GM23338 (cell line): ENCODE results near the gene COX17. TPM values are rescaled to one million over a fixed set of nuclear protein-coding genes. Genes with fewer than 3 reads are reported as not detected.

Experiments used
- ATAC-seq: fragments of 200-7000 bp; cut with Tn5 transposase; 3 replicates; pipeline ENCODE4 v1.9.1; 2020
- DNase-seq: peaks from one replicate; pipeline ENCODE4 v3.0.0-alpha.2; 2015; ENCODE audit warnings: low spot score
- H2AFZ ChIP-seq: fragments of 200-600 bp; sonication (generic); 2 replicates; pipeline ENCODE4 v1.8.0; 2016; ENCODE audit warnings: antibody characterized with exemption, mild to moderate bottlenecking, moderate library complexity
- H3F3A ChIP-seq: fragments of 200-600 bp; sonication (generic); replicated peaks from 2 replicates; pipeline ENCODE4 v1.8.0; 2017; ENCODE audit warnings: antibody characterized with exemption, mixed run types, low read depth
- H3K27ac ChIP-seq: fragments of 200-600 bp; sonication (generic); 2 replicates; pipeline ENCODE4 v1.6.1; 2016; ENCODE audit warnings: low read depth
- H3K27me3 ChIP-seq: fragments of 200-600 bp; sonication (generic); 2 replicates; pipeline ENCODE4 v1.8.0; 2016; ENCODE audit warnings: mild to moderate bottlenecking, mixed run types, moderate library complexity; ENCODE audit not compliant: insufficient read depth
- H3K36me3 ChIP-seq: fragments of 200-600 bp; sonication (generic); 2 replicates; pipeline ENCODE4 v1.8.0; 2016; ENCODE audit warnings: mild to moderate bottlenecking; ENCODE audit not compliant: insufficient read depth
- H3K4me1 ChIP-seq: fragments of 200-600 bp; sonication (generic); 2 replicates; pipeline ENCODE4 v1.8.0; 2016; ENCODE audit warnings: mild to moderate bottlenecking, moderate library complexity; ENCODE audit not compliant: insufficient read depth
- H3K4me2 ChIP-seq: fragments of 200-600 bp; sonication (generic); 2 replicates; pipeline ENCODE4 v1.7.1; 2017; ENCODE audit warnings: mixed run types
- H3K4me3 ChIP-seq: fragments of 200-600 bp; sonication (generic); 2 replicates; pipeline ENCODE4 v1.6.1; 2016; ENCODE audit warnings: mixed run types
- H3K79me2 ChIP-seq: fragments of 200-600 bp; sonication (generic); replicated peaks from 2 replicates; pipeline ENCODE4 v1.8.0; 2017; ENCODE audit warnings: mild to moderate bottlenecking; ENCODE audit not compliant: insufficient read depth
- H3K9me2 ChIP-seq: fragments of 200-600 bp; sonication (generic); 2 replicates; pipeline ENCODE4 v1.8.0; 2017; ENCODE audit not compliant: insufficient read depth
- H4K20me1 ChIP-seq: fragments of 200-600 bp; sonication (generic); replicated peaks from 2 replicates; pipeline ENCODE4 v1.8.0; 2017; ENCODE audit warnings: mild to moderate bottlenecking; ENCODE audit not compliant: insufficient read depth
- H3K27ac Mint-ChIP-seq: 2 replicates; pipeline ENCODE4 v1.8.0; 2020; ENCODE audit warnings: inconsistent platforms, mild to moderate bottlenecking, moderate library complexity, mixed read lengths
- H3K27me3 Mint-ChIP-seq: 3 replicates; pipeline ENCODE4 v1.8.0; 2022; ENCODE audit warnings: low read depth, mild to moderate bottlenecking, moderate library complexity, mixed read lengths, inconsistent platforms; ENCODE audit not compliant: insufficient read depth, poor library complexity
- H3K36me3 Mint-ChIP-seq: 3 replicates; pipeline ENCODE4 v1.8.0; 2021; ENCODE audit warnings: low read depth, mild to moderate bottlenecking, inconsistent platforms, moderate library complexity, mixed read lengths
- H3K4me1 Mint-ChIP-seq: 3 replicates; pipeline ENCODE4 v1.8.0; 2020; ENCODE audit warnings: mild to moderate bottlenecking, inconsistent platforms, mixed read lengths
- H3K4me3 Mint-ChIP-seq: 3 replicates; pipeline ENCODE4 v1.8.0; 2021; ENCODE audit warnings: moderate library complexity, mild to moderate bottlenecking, inconsistent platforms, mixed read lengths
- H3K9me3 Mint-ChIP-seq: 3 replicates; pipeline ENCODE4 v1.8.0; 2020; ENCODE audit warnings: moderate library complexity, mild to moderate bottlenecking, inconsistent platforms, mixed read lengths
- CREB1 ChIP-seq: fragments of 250-450 bp; sonication (Bioruptor Pico); IDR thresholded peaks from 2 replicates; pipeline ENCODE4 v1.5.0; 2020; ENCODE audit warnings: low read depth, mild to moderate bottlenecking, moderate library complexity
- ETS1 ChIP-seq: IDR thresholded peaks from 2 replicates; pipeline ENCODE4 v1.6.1; 2016; ENCODE audit warnings: antibody characterized with exemption
- EZH2 ChIP-seq: fragments of 200-600 bp; sonication (generic); IDR thresholded peaks from one replicate; pipeline ENCODE4 v1.8.0; 2017; ENCODE audit warnings: antibody characterized with exemption, mild to moderate bottlenecking, low read depth; ENCODE audit not compliant: unreplicated experiment
- EZH2phosphoT487 ChIP-seq: fragments of 200-600 bp; sonication (generic); IDR thresholded peaks from one replicate; pipeline ENCODE4 v1.8.1; 2018; ENCODE audit warnings: antibody characterized with exemption; ENCODE audit not compliant: unreplicated experiment
- JUNB ChIP-seq: IDR thresholded peaks from one replicate; pipeline ENCODE4 v1.6.1; 2016; ENCODE audit warnings: antibody characterized with exemption; ENCODE audit not compliant: unreplicated experiment
- NANOG ChIP-seq: IDR thresholded peaks from 2 replicates; pipeline ENCODE4 v1.6.1; 2016; ENCODE audit warnings: antibody characterized with exemption, borderline replicate concordance
- POLR2AphosphoS5 ChIP-seq: IDR thresholded peaks from 2 replicates; pipeline ENCODE4 v1.6.1; 2016; ENCODE audit warnings: antibody characterized with exemption, low read depth
- REST ChIP-seq: IDR thresholded peaks from one replicate; pipeline ENCODE4 v1.6.1; 2018; ENCODE audit warnings: antibody characterized with exemption; ENCODE audit not compliant: unreplicated experiment
- STAT1 ChIP-seq: IDR thresholded peaks from one replicate; pipeline ENCODE4 v1.6.1; 2016; ENCODE audit warnings: antibody characterized with exemption; ENCODE audit not compliant: unreplicated experiment
- ZNF114 ChIP-seq: fragments of 250-450 bp; sonication (Bioruptor Pico); IDR thresholded peaks from 2 replicates; pipeline ENCODE4 v1.5.0; 2020; ENCODE audit warnings: mild to moderate bottlenecking, moderate library complexity
- ZNF331 ChIP-seq: fragments of 250-450 bp; sonication (Bioruptor Pico); IDR thresholded peaks from 2 replicates; pipeline ENCODE4 v1.5.0; 2020; ENCODE audit warnings: low read depth, mild to moderate bottlenecking, moderate library complexity
- ZNF462 ChIP-seq: fragments of 250-450 bp; sonication (Bioruptor Pico); IDR thresholded peaks from 2 replicates; pipeline ENCODE4 v1.5.0; 2020; ENCODE audit warnings: mild to moderate bottlenecking, moderate library complexity
- polyA plus RNA-seq: library from polyadenylated mRNA; unstranded; fragments of >200 nt; fragmentation: Nextera tagmentation; extraction: Ambion mirVana; gene quantifications from 2 replicates; pipeline ENCODE4 v1.2.1, GENCODE V29; 2016
- total RNA-seq: library from RNA; depleted of rRNA; stranded (reverse); fragments of >200 nt; shearing (Covaris generic); gene quantifications from 2 replicates; pipeline ENCODE4 v1.2.3, GENCODE V29; 2014
- TF ChIP-seq, protein P1 (sequence below), 2 experiments: fragments of 200-600 bp in 1 of 2; sonication (generic) in 1 of 2; conservative IDR thresholded peaks; 2 replicates each; pipeline versions ENCODE4 v1.5.1 to v1.6.1; 2016 to 2017; ENCODE audit warnings: antibody characterized with exemption in 2 of 2, low read depth in 2 of 2, mild to moderate bottlenecking in 2 of 2, moderate library complexity in 1 of 2

The COX17 gene
- total and polyA plus RNA-seq, 2 experiments from 2014 or later, result 24.0 to 324 TPM

GRCh38 chr3:119652306-119653033, 24.7 kb downstream of the COX17 start:
- peaks cover 13% of the 10 kb centered on the region; the same call in 2 of the 3 replicates for H3K4me1 Mint-ChIP-seq
- no peaks in the 10 kb centered on the region for H3K36me3 ChIP-seq
- no peaks in the 10 kb centered on the region for H3F3A ChIP-seq
- H2AFZ ChIP-seq, result no peak overlapping the region
- H3K36me3 Mint-ChIP-seq, result no peaks in the 10 kb centered on the region
- no peaks in the 10 kb centered on the region for H3K79me2 ChIP-seq
- H3K4me3 Mint-ChIP-seq, result no peak overlapping the region
- H3K9me3 Mint-ChIP-seq, result no peaks in the 10 kb centered on the region
- H3K27me3 Mint-ChIP-seq, result peaks cover 3% of the 10 kb centered on the region
- H3K9me2 ChIP-seq, result no peaks in the 10 kb centered on the region
- H4K20me1 ChIP-seq, result no peaks in the 10 kb centered on the region
- no peak overlapping the region for H3K27ac ChIP-seq
- ATAC-seq (no peak), DNase-seq (no peak)
- H3K27ac Mint-ChIP-seq, result no peak overlapping the region
- peaks cover 16% of the 10 kb centered on the region for H3K4me1 ChIP-seq
- no peak for TF ChIP-seq ETS1
- TF ChIP-seq JUNB, result no peak
- no peak for TF ChIP-seq POLR2AphosphoS5
- TF ChIP-seq CREB1 (CRISPR knock-in tag), result no peak
- TF ChIP-seq ZNF114 (CRISPR knock-in tag), result no peak
- no peak for TF ChIP-seq EZH2phosphoT487
- TF ChIP-seq REST, result no peak
- TF ChIP-seq STAT1, result no peak
- TF ChIP-seq ZNF462 (CRISPR knock-in tag), result no peak
- TF ChIP-seq EZH2, result no peak
- TF ChIP-seq ZNF331 (CRISPR knock-in tag), result no peak
- no peak for TF ChIP-seq NANOG
- TF ChIP-seq, protein P1, sequence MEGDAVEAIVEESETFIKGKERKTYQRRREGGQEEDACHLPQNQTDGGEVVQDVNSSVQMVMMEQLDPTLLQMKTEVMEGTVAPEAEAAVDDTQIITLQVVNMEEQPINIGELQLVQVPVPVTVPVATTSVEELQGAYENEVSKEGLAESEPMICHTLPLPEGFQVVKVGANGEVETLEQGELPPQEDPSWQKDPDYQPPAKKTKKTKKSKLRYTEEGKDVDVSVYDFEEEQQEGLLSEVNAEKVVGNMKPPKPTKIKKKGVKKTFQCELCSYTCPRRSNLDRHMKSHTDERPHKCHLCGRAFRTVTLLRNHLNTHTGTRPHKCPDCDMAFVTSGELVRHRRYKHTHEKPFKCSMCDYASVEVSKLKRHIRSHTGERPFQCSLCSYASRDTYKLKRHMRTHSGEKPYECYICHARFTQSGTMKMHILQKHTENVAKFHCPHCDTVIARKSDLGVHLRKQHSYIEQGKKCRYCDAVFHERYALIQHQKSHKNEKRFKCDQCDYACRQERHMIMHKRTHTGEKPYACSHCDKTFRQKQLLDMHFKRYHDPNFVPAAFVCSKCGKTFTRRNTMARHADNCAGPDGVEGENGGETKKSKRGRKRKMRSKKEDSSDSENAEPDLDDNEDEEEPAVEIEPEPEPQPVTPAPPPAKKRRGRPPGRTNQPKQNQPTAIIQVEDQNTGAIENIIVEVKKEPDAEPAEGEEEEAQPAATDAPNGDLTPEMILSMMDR (conservative IDR thresholded peaks at IDR 0.05; ENCODE audit: low read depth in 2 of 2), result no peak
- H3K27me3 ChIP-seq, result no peaks in the 10 kb centered on the region
- no peak overlapping the region for H3K4me2 ChIP-seq
- no peak overlapping the region for H3K4me3 ChIP-seq
